OCI-LY7 (cell line): ENCODE data around the gene GP1BB. TPM values are rescaled to one million over a fixed set of nuclear protein-coding genes. Genes with fewer than 3 reads are reported as not detected.
A peak's percentile ranks its signal among the peaks of the same experiment; 100 is the strongest.

Source experiments
- BruUV-seq: library from RNA; stranded (reverse); fragments of 400-500 nt; replicated peaks from 2 replicates; lab custom pipeline; 2021; lab: Mats Ljungman, UMichigan
- CTCF ChIA-PET: fragments of 300-600 bp; sonication (Branson Sonifier 250); formaldehyde crosslinking; loops from one replicate; lab custom pipeline; 2022; ENCODE audit warnings: antibody characterized with exemption; ENCODE audit not compliant: unreplicated experiment; lab: Charles Lee
- POLR2A ChIA-PET: fragments of 300-600 bp; sonication (Branson Sonifier 250); formaldehyde crosslinking; loops from one replicate; lab custom pipeline; 2022; ENCODE audit warnings: antibody characterized with exemption; lab: Charles Lee
- DNase-seq: peaks from one replicate; pipeline ENCODE4 v3.0.0-alpha.2; 2015; ENCODE audit warnings: low spot score
- H2AFZ ChIP-seq: fragments of 200-600 bp; sonication (generic), shearing (Covaris generic); 2 replicates; pipeline ENCODE4 v1.6.1; 2014; ENCODE audit warnings: mild to moderate bottlenecking, antibody characterized with exemption, low read length, moderate library complexity
- H3K27ac ChIP-seq: fragments of 200-600 bp; sonication (generic); 2 replicates; pipeline ENCODE4 v1.5.1; 2014; ENCODE audit warnings: mixed run types, low read depth, mild to moderate bottlenecking, moderate library complexity, low read length, inconsistent platforms; ENCODE audit not compliant: poor library complexity, severe bottlenecking
- H3K36me3 ChIP-seq: fragments of 200-600 bp; sonication (generic); 2 replicates; pipeline ENCODE4 v1.6.1; 2014; ENCODE audit warnings: mild to moderate bottlenecking, antibody characterized with exemption, low read length, moderate library complexity, mixed read lengths; ENCODE audit not compliant: insufficient read depth
- H3K4me1 ChIP-seq: fragments of 200-600 bp; sonication (generic); 2 replicates; pipeline ENCODE4 v1.5.1; 2014; ENCODE audit warnings: mild to moderate bottlenecking, low read length; ENCODE audit not compliant: insufficient read depth, poor library complexity, severe bottlenecking
- H3K4me2 ChIP-seq: fragments of 200-600 bp; sonication (generic); 2 replicates; pipeline ENCODE4 v1.6.1; 2014; ENCODE audit warnings: mild to moderate bottlenecking, low read length
- H3K4me3 ChIP-seq: fragments of 200-600 bp; sonication (generic); 2 replicates; pipeline ENCODE4 v1.5.1; 2014; ENCODE audit warnings: mild to moderate bottlenecking, low read depth, low read length; ENCODE audit not compliant: poor library complexity, severe bottlenecking
- H3K79me2 ChIP-seq: fragments of 200-600 bp; sonication (generic); 2 replicates; pipeline ENCODE4 v1.6.1; 2016; ENCODE audit warnings: low read depth, mild to moderate bottlenecking, low read length, moderate library complexity, mixed read lengths; ENCODE audit not compliant: insufficient read depth
- H3K9me2 ChIP-seq: fragments of 200-600 bp; sonication (generic); 2 replicates; pipeline ENCODE4 v1.6.1; 2016; ENCODE audit warnings: mild to moderate bottlenecking, low read length, mixed read lengths; ENCODE audit not compliant: insufficient read depth
- H3K9me3 ChIP-seq: fragments of 200-600 bp; sonication (generic); 2 replicates; pipeline ENCODE4 v1.6.1; 2014; ENCODE audit warnings: mild to moderate bottlenecking, mixed run types, low read length, mixed read lengths
- H4K20me1 ChIP-seq: fragments of 200-600 bp; sonication (generic); 2 replicates; pipeline ENCODE4 v1.6.1; 2014; ENCODE audit warnings: mild to moderate bottlenecking, antibody characterized with exemption, low read length, moderate library complexity, mixed read lengths; ENCODE audit not compliant: insufficient read depth
- EZH2phosphoT487 ChIP-seq: fragments of 200-600 bp; sonication (generic); IDR thresholded peaks from 2 replicates; pipeline ENCODE4 v1.6.1; 2018; ENCODE audit warnings: low read depth, borderline replicate concordance, mild to moderate bottlenecking, mixed run types, antibody characterized with exemption, low read length, moderate library complexity, mixed read lengths
- intact Hi-C: fragments of 100-400 bp; cut with micrococcal nuclease; formaldehyde crosslinking; loops from one replicate; pipeline ENCODE4 v1.10.0; 2022; ENCODE audit not compliant: unreplicated experiment
- total RNA-seq, 2 experiments: library from RNA; depleted of rRNA in 1 of 2; stranded (reverse); fragments of >200 nt in 1 of 2; shearing (Covaris generic) in 1 of 2; gene quantifications; 2 replicates each; pipeline ENCODE4 v1.2.3, GENCODE V29; 2014 to 2022
- TF ChIP-seq, protein P1 (sequence below): fragments of 200-600 bp; sonication (generic); conservative IDR thresholded peaks from 2 replicates; pipeline ENCODE4 v1.5.1; 2014; ENCODE audit warnings: mild to moderate bottlenecking, antibody characterized with exemption, low read length, moderate library complexity, mixed read lengths

GP1BB gene
- total RNA-seq, 2 experiments from 2014 or later: not detected

DNA sequence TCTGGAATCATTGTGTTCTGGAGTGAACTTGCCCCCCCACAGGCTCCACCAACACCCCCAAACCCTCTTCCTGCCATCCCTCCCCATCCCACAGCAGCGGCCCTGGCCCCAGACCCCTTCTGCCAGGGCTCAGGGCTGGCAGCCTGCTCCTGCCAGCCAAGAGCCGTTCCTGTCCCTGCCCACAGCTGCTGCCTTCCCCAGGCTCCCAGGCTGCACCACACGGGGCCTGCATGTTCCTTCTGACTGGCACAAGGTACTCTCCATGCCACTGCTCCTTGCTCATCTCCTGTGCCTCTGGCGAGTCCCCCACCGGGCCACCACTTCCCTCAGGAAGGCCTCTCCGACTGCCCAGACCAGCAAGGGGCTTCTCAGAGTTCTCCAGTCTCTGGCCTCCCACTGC is 4.9 kb downstream of the GP1BB start:
- Histone ChIP-seq H3K4me2 (no peak overlapping the region), H3K36me3 (no peaks in the 10 kb centered on the region), H3K4me3 (no peak overlapping the region), H4K20me1 (no peaks in the 10 kb centered on the region), H3K79me2 (no peaks in the 10 kb centered on the region), H2AFZ (no peak overlapping the region), H3K9me3 (no peaks in the 10 kb centered on the region), H3K27ac (no peak overlapping the region), H3K9me2 (no peaks in the 10 kb centered on the region), H3K4me1 (peaks cover 6% of the 10 kb centered on the region)
- ChIA-PET CTCF (no interaction called here), POLR2A (no interaction called here)
- no TSS peak for BruUV-seq
- TF ChIP-seq, protein P1, sequence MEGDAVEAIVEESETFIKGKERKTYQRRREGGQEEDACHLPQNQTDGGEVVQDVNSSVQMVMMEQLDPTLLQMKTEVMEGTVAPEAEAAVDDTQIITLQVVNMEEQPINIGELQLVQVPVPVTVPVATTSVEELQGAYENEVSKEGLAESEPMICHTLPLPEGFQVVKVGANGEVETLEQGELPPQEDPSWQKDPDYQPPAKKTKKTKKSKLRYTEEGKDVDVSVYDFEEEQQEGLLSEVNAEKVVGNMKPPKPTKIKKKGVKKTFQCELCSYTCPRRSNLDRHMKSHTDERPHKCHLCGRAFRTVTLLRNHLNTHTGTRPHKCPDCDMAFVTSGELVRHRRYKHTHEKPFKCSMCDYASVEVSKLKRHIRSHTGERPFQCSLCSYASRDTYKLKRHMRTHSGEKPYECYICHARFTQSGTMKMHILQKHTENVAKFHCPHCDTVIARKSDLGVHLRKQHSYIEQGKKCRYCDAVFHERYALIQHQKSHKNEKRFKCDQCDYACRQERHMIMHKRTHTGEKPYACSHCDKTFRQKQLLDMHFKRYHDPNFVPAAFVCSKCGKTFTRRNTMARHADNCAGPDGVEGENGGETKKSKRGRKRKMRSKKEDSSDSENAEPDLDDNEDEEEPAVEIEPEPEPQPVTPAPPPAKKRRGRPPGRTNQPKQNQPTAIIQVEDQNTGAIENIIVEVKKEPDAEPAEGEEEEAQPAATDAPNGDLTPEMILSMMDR: no peak
- no peak for TF ChIP-seq EZH2phosphoT487
- DNase-seq: no peak
- intact Hi-C loops: no loop called here

DNA sequence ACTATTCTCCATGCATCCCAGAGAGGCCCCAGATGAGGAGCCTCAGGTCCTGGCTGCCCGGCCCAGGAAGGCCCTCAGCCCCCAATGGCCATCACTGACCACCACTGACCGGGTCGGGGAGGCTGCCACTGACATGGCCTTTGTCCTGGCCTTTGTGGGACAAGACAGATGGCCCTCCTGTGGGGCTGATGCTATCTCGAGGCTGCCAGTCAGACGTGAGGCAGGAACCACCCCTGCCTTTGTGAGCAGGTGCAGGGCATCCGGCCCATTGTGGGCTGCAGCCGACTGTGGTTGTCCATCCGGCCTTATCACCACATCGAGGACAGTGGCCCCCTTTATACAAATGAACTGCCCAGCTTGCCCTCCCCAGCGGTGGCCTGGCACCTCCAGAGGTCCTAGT is 5.5 kb downstream of the GP1BB start:
- Histone ChIP-seq H3K4me1 (peaks cover 6% of the 10 kb centered on the region), H3K79me2 (no peaks in the 10 kb centered on the region), H3K4me3 (no peak overlapping the region), H3K36me3 (no peaks in the 10 kb centered on the region), H3K27ac (no peak overlapping the region), H4K20me1 (no peaks in the 10 kb centered on the region), H3K9me2 (no peaks in the 10 kb centered on the region), H2AFZ (no peak overlapping the region), H3K4me2 (no peak overlapping the region), H3K9me3 (no peaks in the 10 kb centered on the region)
- ChIA-PET CTCF (no interaction called here), POLR2A (no interaction called here)
- no TSS peak for BruUV-seq
- peak; percentile 43 for DNase-seq
- intact Hi-C loops: no loop called here
- TF ChIP-seq EZH2phosphoT487: no peak
- TF ChIP-seq, protein P1: no peak

DNA sequence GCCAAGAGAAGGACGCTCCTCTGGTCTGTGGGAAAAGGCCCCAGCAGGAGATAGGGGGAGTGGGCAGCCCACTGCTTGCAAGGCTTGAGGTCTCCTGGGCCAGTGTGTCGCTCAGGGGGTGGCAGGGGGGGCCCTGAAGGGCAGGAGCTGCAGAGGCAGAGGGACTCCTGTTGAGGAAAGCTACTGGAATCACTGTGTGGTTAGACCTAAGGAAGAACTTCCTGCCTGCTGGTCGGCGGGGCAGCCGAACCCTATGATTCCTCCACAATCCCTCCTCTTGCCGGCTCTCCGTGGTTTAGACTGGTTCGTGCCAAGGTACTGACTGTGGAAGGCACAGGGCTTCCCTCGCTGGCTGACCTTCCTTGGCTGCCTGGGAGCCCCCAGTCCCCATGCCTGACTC is 6.2 kb downstream of the GP1BB start:
- ChIA-PET CTCF (no interaction called here), POLR2A (no interaction called here)
- BruUV-seq: no TSS peak
- H4K20me1 ChIP-seq: no peaks in the 10 kb centered on the region
- no peak overlapping the region for H3K4me2 ChIP-seq
- no peaks in the 10 kb centered on the region for H3K9me2 ChIP-seq
- TF ChIP-seq, protein P1: no peak
- TF ChIP-seq EZH2phosphoT487: no peak
- intact Hi-C loops: no loop called here
- no peak overlapping the region for H2AFZ ChIP-seq
- no peak for DNase-seq
- no peaks in the 10 kb centered on the region for H3K79me2 ChIP-seq
- no peak overlapping the region for H3K27ac ChIP-seq
- peaks cover 6% of the 10 kb centered on the region for H3K4me1 ChIP-seq
- H3K4me3 ChIP-seq: no peak overlapping the region
- no peaks in the 10 kb centered on the region for H3K9me3 ChIP-seq
- no peaks in the 10 kb centered on the region for H3K36me3 ChIP-seq
